Measurements from ENCODE around the gene SNIP1. TPM values are rescaled to one million over a fixed set of nuclear protein-coding genes. Genes with fewer than 3 reads are reported as not detected.
A peak's percentile ranks its signal among the peaks of the same experiment; 100 is the strongest.

Gene SNIP1
- total RNA-seq, 1 experiment from 2014 or later = 15.1 TPM

DNA sequence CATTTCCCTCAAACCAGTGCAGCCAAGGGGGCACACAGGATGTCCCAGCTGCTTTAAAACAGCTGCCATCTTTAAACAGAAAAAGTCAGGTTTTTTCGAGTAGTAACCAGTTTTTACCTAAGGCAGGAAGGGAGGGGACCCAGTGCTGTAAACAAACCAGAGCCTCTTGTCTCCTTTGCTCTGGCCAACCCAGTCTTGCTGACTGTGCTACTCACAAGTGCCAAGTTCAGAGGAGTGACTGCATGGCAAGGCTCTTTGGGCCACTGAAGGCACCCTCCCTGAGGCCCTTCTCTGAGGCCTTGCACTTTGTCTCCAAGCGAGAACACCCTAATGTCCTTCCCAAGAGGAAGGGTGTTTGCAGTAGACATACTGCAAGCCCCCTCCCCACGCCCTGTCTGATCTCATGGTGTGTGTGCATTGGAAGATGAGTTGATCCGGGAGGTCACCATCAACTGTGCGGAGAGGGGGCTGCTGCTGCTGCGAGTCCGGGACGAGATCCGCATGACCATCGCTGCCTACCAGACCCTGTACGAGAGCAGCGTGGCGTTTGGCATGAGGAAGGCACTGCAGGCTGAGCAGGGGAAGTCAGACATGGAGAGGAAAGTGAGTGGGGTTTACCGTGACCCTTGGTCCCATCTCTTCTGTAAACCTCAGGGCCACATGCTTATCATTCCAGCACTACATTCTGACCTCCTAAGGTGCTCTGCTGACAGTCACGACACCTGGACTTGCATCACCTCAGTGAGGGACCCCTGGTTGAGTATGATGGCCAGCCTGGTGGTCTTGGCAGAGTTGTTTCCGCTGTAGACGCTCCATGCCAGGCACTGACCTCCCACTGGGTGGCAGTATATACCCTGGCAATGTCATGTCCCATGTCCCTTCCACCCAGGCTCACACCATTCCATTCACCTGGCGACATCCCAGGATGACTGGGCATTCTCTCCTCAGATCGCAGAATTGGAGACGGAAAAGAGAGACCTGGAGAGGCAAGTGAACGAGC lies 7.3 kb upstream of the SNIP1 start:
- Histone ChIP-seq H3K4me2 (ENCODE audit: insufficient read depth, insufficient read length, low read length) (no peak overlapping the region), H3K79me1 (ENCODE audit: insufficient read depth, low read depth, low read length, poor library complexity, severe bottlenecking) (no peaks in the 10 kb centered on the region), H3K9me3 (ENCODE audit: control insufficient read depth, low read depth, low read length) (no peaks in the 10 kb centered on the region), H3K23ac (ENCODE audit: insufficient read length, low read depth, low read length) (no peak overlapping the region), H4K91ac (ENCODE audit: insufficient read length, low read depth, low read length) (no peak overlapping the region), H3K27ac (ENCODE audit: insufficient read length, low read depth, low read length) (no peak overlapping the region), H2BK20ac (ENCODE audit: low read depth, low read length, poor library complexity, severe bottlenecking) (no peak overlapping the region), H4K20me1 (ENCODE audit: control insufficient read depth, insufficient read depth, insufficient read length) (no peaks in the 10 kb centered on the region), H3K27me3 (ENCODE audit: insufficient read depth, low read length) (no peaks in the 10 kb centered on the region), H3K18ac (ENCODE audit: insufficient read length, low read depth, low read length) (no peak overlapping the region), H3K9ac (ENCODE audit: extremely low read depth, insufficient read length, low read length) (no peak overlapping the region), H2BK120ac (ENCODE audit: low read depth, low read length, poor library complexity, severe bottlenecking) (no peak overlapping the region), H2AFZ (ENCODE audit: low read length) (no peak overlapping the region), H3K4ac (ENCODE audit: low read depth, low read length) (no peak overlapping the region), H2BK5ac (ENCODE audit: insufficient read length, low read length) (no peak overlapping the region), H4K8ac (replicated peaks; ENCODE audit: insufficient read length, low read depth, low read length) (no peak overlapping the region), H2BK15ac (ENCODE audit: low read depth, low read length) (no peak overlapping the region), H2AK5ac (ENCODE audit: insufficient read length, low read length) (no peak overlapping the region), H3K23me2 (ENCODE audit: insufficient read length, low read depth, low read length, poor library complexity, severe bottlenecking) (peaks cover 5% of the 10 kb centered on the region), H3K14ac (ENCODE audit: insufficient read depth, low read length) (no peak overlapping the region), H4K5ac (ENCODE audit: insufficient read length, low read depth, low read length) (no peak overlapping the region), H3T11ph (ENCODE audit: low read length) (no peak overlapping the region), H3K79me2 (ENCODE audit: insufficient read depth, low read length) (no peaks in the 10 kb centered on the region), H3K4me1 (ENCODE audit: insufficient read depth, low read length) (no peaks in the 10 kb centered on the region), H2BK12ac (ENCODE audit: insufficient read length, low read depth, low read length) (no peak overlapping the region), H3K56ac (ENCODE audit: insufficient read length, low read depth, low read length) (no peak overlapping the region)
- H3K4me3 Mint-ChIP-seq = no peak overlapping the region
- peaks cover 5 to 31% (median 21%) of the 10 kb centered on the region in 3 experiments; a peak in 6 of 7 replicates for H3K36me3 Mint-ChIP-seq (ENCODE audit: insufficient read depth in 1 of 3, low read depth in 3 of 3)
- no CpG with 5 or more reads among the region's 21 CpGs for WGBS (ENCODE audit: extremely low coverage, insufficient read length, low lambda C conversion rate)
- no peaks in the 10 kb centered on the region for H3K9me3 Mint-ChIP-seq
- peak; percentile 68 for DNase-seq
- H3K4me1 Mint-ChIP-seq = peaks cover 14 to 17% of the 10 kb centered on the region in 2 experiments
- peak overlapping the region in 2 of 3 experiments; percentile 83 to 93; a peak in 4 of 7 replicates for H3K27ac Mint-ChIP-seq
- TF ChIP-seq, protein P1, sequence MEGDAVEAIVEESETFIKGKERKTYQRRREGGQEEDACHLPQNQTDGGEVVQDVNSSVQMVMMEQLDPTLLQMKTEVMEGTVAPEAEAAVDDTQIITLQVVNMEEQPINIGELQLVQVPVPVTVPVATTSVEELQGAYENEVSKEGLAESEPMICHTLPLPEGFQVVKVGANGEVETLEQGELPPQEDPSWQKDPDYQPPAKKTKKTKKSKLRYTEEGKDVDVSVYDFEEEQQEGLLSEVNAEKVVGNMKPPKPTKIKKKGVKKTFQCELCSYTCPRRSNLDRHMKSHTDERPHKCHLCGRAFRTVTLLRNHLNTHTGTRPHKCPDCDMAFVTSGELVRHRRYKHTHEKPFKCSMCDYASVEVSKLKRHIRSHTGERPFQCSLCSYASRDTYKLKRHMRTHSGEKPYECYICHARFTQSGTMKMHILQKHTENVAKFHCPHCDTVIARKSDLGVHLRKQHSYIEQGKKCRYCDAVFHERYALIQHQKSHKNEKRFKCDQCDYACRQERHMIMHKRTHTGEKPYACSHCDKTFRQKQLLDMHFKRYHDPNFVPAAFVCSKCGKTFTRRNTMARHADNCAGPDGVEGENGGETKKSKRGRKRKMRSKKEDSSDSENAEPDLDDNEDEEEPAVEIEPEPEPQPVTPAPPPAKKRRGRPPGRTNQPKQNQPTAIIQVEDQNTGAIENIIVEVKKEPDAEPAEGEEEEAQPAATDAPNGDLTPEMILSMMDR (conservative IDR thresholded peaks at IDR 0.05) = peak; percentile 70
- no peaks in the 10 kb centered on the region for H3K27me3 Mint-ChIP-seq (ENCODE audit: low read depth)

All from H9 (cell line).